HT-29 (cell line): ENCODE data around the gene REP15. TPM values are rescaled to one million over a fixed set of nuclear protein-coding genes. Genes with fewer than 3 reads are reported as not detected.
"Not testable (repeated sequence)": the region's sequence is repeated elsewhere in the genome, so short reads cannot be mapped to it uniquely, and the experiment has no call there.

Source experiments
- DNase-seq: peaks from one replicate; pipeline ENCODE4 v3.0.0-alpha.2; 2015; ENCODE audit warnings: low spot score
- total RNA-seq: library from RNA; depleted of rRNA; stranded (reverse); fragments of >200 nt; shearing (Covaris generic); gene quantifications from 2 replicates; pipeline ENCODE4 v1.2.3, GENCODE V29; 2014

REP15 gene
- total RNA-seq, 1 experiment from 2014 or later, result 0.38 TPM

- no peak for DNase-seq
Measured at GRCh38 chr12:27696864-27697564, 767 bp downstream of the REP15 start.

- peak; percentile 94 for DNase-seq
Measured at GRCh38 chr12:27703720-27704452, 7.6 kb downstream of the REP15 start.

GRCh38 chr12:27705263-27705662 lies 9.0 kb downstream of the REP15 start:
- no peak for DNase-seq

- no peak for DNase-seq
Measured at GRCh38 chr12:27707216-27707615, 11.0 kb downstream of the REP15 start.

- no peak for DNase-seq
Measured at GRCh38 chr12:27709212-27709931, 13.1 kb downstream of the REP15 start.

GRCh38 chr12:27709932-27710591 lies 13.8 kb downstream of the REP15 start:
- peak; percentile 81 for DNase-seq

- peak; percentile 93 for DNase-seq
Measured at GRCh38 chr12:27710592-27711316, 14.5 kb downstream of the REP15 start, which contains the start of gene MRPS35. Gene MRPS35, plus strand, starts transcription at chr12:27710832. Its CDS starts 12 bp downstream, at chr12:27710844.

GRCh38 chr12:27711317-27711682 lies 15.1 kb downstream of the REP15 start:
- peak; percentile 85 for DNase-seq

GRCh38 chr12:27711967-27712366 lies 15.7 kb downstream of the REP15 start:
- no peak for DNase-seq

GRCh38 chr12:27723212-27723611 lies 27.0 kb downstream of the REP15 start:
- no peak for DNase-seq

- no peak for DNase-seq
Measured at GRCh38 chr12:27730097-27730588, 33.9 kb downstream of the REP15 start.

GRCh38 chr12:27732281-27732680 lies 36.0 kb downstream of the REP15 start:
- peak; percentile 26 for DNase-seq

- peak; percentile 63 for DNase-seq
Measured at GRCh38 chr12:27733052-27733656, 36.9 kb downstream of the REP15 start.

GRCh38 chr12:27733791-27734190 lies 37.5 kb downstream of the REP15 start:
- DNase-seq, result no peak

GRCh38 chr12:27734321-27734720 lies 38.1 kb downstream of the REP15 start:
- DNase-seq, result not testable (repeated sequence)

GRCh38 chr12:27743601-27744000 lies 47.4 kb downstream of the REP15 start:
- DNase-seq, result no peak

GRCh38 chr12:27745734-27746133 lies 49.5 kb downstream of the REP15 start:
- not testable (repeated sequence) for DNase-seq
